Measurements from ENCODE around the gene MBLAC1.

- TF ChIP-seq CTCF (IDR thresholded peaks at IDR 0.05; ENCODE audit: low read depth, low read length) = no peak
- no peak for TF ChIP-seq EZH2phosphoT487 (IDR thresholded peaks at IDR 0.05; ENCODE audit: low read depth)
Observed at GRCh38 chr7:100102950-100103840, 23.6 kb upstream of the MBLAC1 start.
